Measurements from ENCODE around the gene EDC3. TPM values are rescaled to one million over a fixed set of nuclear protein-coding genes. Genes with fewer than 3 reads are reported as not detected.

EDC3 gene
- total RNA-seq, 2 donors from 2014 or later: 44.5 to 48.3 TPM

DNA sequence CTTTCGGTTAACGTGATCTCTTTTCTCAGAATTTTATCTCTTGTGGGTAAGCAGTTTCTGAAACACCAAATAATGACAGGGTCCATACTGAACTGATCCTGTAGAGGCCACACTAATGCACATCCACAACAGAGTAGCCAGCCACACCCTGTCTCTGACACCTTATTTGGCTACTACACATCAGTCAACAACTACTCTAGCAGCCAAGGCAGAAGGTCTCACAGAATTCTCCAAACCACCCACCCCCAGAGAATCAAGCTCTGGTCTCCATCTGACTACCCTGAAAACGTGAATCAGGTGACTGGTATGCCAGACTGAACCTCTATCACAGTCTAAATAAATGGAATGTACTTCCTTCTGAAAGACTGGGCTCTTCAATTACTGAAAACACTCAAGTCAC lies 38.0 kb downstream of the EDC3 start:
- no peak for DNase-seq
- Histone ChIP-seq H3K4me3 (ENCODE audit: low read length) (no peak overlapping the region), H3K4me1 (ENCODE audit: control insufficient read depth, insufficient read depth, low read length) (no peaks in the 10 kb centered on the region), H3K27ac (ENCODE audit: low read depth, low read length) (peak overlapping the region; percentile 55), H3K9me3 (ENCODE audit: control insufficient read depth, low read length) (no peaks in the 10 kb centered on the region), H3K36me3 (ENCODE audit: control insufficient read depth, insufficient read depth, low read length) (peaks cover 25% of the 10 kb centered on the region), H3K27me3 (ENCODE audit: control insufficient read depth, insufficient read depth, low read length, poor library complexity, severe bottlenecking) (no peaks in the 10 kb centered on the region), H3K9ac (ENCODE audit: extremely low read depth, low read length, poor library complexity, severe bottlenecking) (no peak overlapping the region)
- Mint-ChIP-seq H3K9me3 (no peaks in the 10 kb centered on the region), H3K4me1 (no peaks in the 10 kb centered on the region), H3K4me3 (no peak overlapping the region), H3K27ac (no peak overlapping the region), H3K36me3 (ENCODE audit: low read depth) (peaks cover 15% of the 10 kb centered on the region), H3K27me3 (ENCODE audit: insufficient read depth) (no peaks in the 10 kb centered on the region)
- no peak for TF ChIP-seq CTCF (conservative IDR thresholded peaks at IDR 0.05)
- 94 to 96% methylated on average over 3 of the region's 3 CpGs for WGBS, 2 experiments (ENCODE audit: insufficient coverage in 1 of 2, insufficient read length in 1 of 2)

DNA sequence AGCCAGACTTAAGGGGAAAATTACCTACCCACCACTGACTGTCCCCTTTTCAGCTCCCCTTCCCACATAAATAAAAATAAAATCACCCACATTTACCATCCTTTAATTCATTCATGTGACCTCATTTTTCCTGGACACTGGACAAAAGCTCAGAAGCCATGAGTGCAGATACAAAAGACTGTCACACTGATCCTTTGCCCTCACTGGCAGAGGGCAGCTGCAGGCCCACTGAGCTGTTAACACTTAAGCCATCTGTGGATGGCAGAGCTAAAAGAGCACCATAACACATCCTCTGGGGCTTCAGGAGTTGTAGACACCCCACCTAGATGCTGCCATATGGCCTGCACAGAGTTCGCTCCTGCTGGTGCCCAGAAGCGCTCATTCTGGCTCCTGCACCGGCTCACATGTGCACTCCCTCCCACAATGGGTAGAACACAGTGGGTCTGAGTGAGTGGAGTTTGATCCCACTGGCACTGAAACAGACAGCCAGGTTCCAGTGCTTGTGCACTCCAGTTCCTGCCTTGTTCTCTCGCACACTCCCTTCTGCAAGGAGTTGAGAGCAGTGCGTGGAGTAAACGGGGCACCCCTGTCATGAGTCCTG lies 38.8 kb downstream of the EDC3 start:
- Mint-ChIP-seq H3K27me3 (ENCODE audit: insufficient read depth) (no peaks in the 10 kb centered on the region), H3K9me3 (no peaks in the 10 kb centered on the region), H3K4me3 (no peak overlapping the region), H3K4me1 (no peaks in the 10 kb centered on the region), H3K27ac (no peak overlapping the region), H3K36me3 (ENCODE audit: low read depth) (peaks cover 15% of the 10 kb centered on the region)
- H3K27me3 ChIP-seq (ENCODE audit: control insufficient read depth, insufficient read depth, low read length, poor library complexity, severe bottlenecking): no peaks in the 10 kb centered on the region
- peak overlapping the region; percentile 55 for H3K27ac ChIP-seq (ENCODE audit: low read depth, low read length)
- peaks cover 26% of the 10 kb centered on the region for H3K36me3 ChIP-seq (ENCODE audit: control insufficient read depth, insufficient read depth, low read length)
- H3K9me3 ChIP-seq (ENCODE audit: control insufficient read depth, low read length): no peaks in the 10 kb centered on the region
- H3K4me3 ChIP-seq (ENCODE audit: low read length): no peak overlapping the region
- DNase-seq: no peak
- no peak overlapping the region for H3K9ac ChIP-seq (ENCODE audit: extremely low read depth, low read length, poor library complexity, severe bottlenecking)
- WGBS, 2 experiments (ENCODE audit: insufficient coverage in 1 of 2, insufficient read length in 1 of 2): 95 to 100% methylated on average over 5 to 6 of the region's 6 CpGs
- no peak for TF ChIP-seq CTCF (conservative IDR thresholded peaks at IDR 0.05)
- no peaks in the 10 kb centered on the region for H3K4me1 ChIP-seq (ENCODE audit: control insufficient read depth, insufficient read depth, low read length)

DNA sequence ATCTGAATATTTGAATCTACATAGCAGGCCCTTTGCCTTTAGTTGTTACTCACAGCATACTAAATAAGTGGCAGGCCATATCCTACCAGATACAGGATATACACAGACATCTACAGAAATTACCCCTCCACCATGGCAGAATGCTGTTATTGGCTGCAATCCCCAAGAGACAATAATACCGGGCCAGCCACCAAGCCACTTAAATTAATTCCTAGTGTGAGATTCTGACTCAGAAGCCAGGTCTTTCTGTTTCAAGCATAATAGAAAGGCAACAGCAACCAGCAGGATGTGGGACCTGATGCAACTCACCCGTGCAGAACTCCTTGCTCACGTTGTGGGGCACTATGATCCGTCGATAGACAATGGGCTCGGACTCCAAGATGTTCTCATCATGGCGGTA lies 40.4 kb downstream of the EDC3 start:
- Mint-ChIP-seq H3K4me3 (no peak overlapping the region), H3K4me1 (no peaks in the 10 kb centered on the region), H3K36me3 (ENCODE audit: low read depth) (peaks cover 21% of the 10 kb centered on the region), H3K9me3 (no peaks in the 10 kb centered on the region), H3K27me3 (ENCODE audit: insufficient read depth) (no peaks in the 10 kb centered on the region), H3K27ac (no peak overlapping the region)
- Histone ChIP-seq H3K27me3 (ENCODE audit: control insufficient read depth, insufficient read depth, low read length, poor library complexity, severe bottlenecking) (no peaks in the 10 kb centered on the region), H3K9ac (ENCODE audit: extremely low read depth, low read length, poor library complexity, severe bottlenecking) (no peak overlapping the region), H3K9me3 (ENCODE audit: control insufficient read depth, low read length) (no peaks in the 10 kb centered on the region), H3K4me3 (ENCODE audit: low read length) (no peak overlapping the region), H3K4me1 (ENCODE audit: control insufficient read depth, insufficient read depth, low read length) (no peaks in the 10 kb centered on the region), H3K36me3 (ENCODE audit: control insufficient read depth, insufficient read depth, low read length) (peaks cover 23% of the 10 kb centered on the region), H3K27ac (ENCODE audit: low read depth, low read length) (no peak overlapping the region)
- no peak for TF ChIP-seq CTCF (conservative IDR thresholded peaks at IDR 0.05)
- WGBS, 2 experiments (ENCODE audit: insufficient coverage in 1 of 2, insufficient read length in 1 of 2): 98 to 100% methylated on average over 7 of the region's 7 CpGs
- no peak for DNase-seq
